Umbilical cord (tissue), 2 donors: ENCODE data around the gene CAMP. TPM values are rescaled to one million over a fixed set of nuclear protein-coding genes. Genes with fewer than 3 reads are reported as not detected.

Experiments used
- DNase-seq: peaks from one replicate; pipeline ENCODE4 v3.0.0-alpha.2; 2015; ENCODE audit warnings: low spot score
- total RNA-seq: library from RNA; depleted of rRNA; stranded (reverse); fragments of >200 nt; gene quantifications from one replicate; pipeline ENCODE4 v1.2.3, GENCODE V29; 2014; ENCODE audit warnings: low replicate concordance; ENCODE audit not compliant: insufficient read depth

CAMP gene
- total RNA-seq, 1 donor from 2014 or later = not detected

DNA sequence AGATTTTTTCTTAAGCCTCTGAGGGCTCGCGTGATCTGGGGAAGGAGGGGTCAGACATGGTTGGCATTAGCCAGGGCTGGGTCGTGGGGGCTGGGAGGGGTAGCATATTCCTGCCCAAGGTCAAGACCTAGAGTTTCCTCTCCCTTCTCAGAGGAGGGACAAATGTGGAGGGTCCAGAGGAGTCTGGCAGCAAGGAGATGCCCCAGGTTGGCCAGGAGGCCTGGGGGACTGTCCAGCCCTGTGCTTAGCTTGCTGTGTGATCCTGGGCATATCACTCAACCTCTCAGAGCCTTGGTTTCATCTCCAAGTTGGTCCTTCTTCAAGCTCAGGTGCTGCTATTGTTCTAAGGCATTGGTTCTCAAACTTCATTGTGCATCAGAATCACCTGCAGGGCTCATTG, 9.1 kb upstream of the CAMP start:
- DNase-seq = no peak

DNA sequence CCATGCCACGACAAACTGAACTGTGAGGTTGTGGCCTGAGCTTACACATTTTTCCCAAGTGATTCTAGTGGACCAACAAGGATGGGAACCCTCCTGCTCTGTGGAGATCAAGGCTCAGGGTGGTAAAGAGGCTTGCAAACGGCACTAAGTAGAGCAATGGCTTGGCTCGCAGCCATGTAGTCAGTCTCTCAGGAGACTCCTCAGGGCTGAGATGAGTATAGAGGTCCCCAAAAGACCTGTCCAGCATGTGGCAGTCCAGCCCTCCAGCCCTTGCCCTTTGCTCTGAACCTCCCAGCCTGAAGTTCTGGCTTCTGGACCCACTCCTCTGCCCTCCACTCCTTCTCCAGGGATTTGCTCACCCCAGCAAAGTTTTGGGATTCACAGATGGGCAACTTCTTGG, 8.3 kb upstream of the CAMP start:
- DNase-seq = no peak

DNA sequence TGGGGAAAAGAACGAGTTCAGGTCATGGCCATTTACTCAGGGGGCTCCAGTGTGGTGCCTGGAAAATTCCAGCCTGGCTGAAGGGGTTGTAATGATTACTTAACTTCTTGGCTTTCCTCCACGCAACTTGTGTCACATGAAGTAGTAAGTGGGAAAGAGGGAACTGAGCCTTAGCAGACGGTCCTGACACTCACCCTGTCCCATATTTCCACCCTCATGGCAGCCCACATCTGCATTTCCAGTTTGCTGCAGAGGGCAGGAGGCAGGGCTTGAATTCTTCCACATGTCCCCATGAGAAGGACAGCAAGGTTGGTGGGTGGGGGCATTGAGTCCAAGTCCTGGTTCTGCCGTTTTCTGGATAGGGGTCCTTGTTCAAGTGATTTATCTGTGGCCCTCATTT, 7.8 kb upstream of the CAMP start:
- DNase-seq = peak; percentile 26

DNA sequence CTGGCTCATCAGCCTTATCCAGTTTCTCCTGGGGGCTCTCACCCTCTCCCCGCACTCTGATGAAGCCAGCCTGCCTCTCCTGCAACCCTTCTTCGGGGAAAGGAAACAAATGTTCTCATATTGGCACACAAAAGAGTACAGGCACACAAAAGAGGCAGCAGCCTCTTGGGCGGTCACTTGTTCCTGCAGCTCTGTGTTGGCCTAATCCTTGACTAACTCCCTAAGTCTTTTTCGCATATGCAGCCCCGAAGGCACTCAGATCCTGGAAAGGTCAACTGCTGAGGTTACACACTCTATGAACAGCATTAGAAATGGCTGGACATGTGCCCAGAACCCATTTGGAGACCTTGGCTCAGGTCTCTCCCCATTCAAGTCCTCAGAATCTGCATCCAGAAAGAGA, 7.4 kb upstream of the CAMP start:
- DNase-seq = no peak

DNA sequence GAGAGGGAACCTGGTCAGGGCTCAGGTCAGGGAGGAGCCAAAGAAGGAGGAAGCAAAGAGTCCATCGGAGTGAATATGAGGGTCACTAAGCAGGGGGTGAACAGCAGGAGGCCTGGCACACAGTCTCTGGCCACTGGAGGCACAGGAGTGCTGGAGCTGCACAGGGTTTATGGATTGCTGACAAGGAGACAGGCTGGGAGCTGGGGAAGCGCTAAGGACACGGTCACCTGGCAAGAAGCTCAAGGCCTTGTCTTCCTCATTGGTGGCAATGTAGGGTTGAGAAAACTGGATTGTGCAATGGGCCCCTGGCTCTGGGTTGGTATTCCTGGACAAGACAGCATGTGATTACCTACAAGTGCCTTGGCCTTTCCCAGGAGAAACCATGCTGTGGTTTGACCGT, 5.8 kb upstream of the CAMP start:
- no peak for DNase-seq

DNA sequence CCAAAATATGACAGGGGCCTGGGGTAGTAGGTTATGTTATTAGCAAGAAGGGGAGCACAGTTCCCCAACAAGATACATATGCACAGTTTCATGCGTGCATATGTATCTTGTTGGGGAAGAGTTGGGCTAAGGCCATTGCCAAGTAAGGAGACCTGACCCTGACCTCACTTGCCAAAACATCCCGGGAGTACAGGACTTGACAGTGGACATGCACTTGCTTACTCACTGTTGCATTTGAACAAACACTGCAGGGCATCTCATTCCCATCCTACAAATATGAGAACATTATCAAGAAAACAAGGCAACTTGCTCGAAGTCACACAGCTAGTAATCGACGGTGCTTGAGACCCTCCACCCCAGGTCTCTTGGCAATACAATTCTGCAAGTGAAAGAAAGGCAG, 4.8 kb upstream of the CAMP start:
- DNase-seq = no peak

DNA sequence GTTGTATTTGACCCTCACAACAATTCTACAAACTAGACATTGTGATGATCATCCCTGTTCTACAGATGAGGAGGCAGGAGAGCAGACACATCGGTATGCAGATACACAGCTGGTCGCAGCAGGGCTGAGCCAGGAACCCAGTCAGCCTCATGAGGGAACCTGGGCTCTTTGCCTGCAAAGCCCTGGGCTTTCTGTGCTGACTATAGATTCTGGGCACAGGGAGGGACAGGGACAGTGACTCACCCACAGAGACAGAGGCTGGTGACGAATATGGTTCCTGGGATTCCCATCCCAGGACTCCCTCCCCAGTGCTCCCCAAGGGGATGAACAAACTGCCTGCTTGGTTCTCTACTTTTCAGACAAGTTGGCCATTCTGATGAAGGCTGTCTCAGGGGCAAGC, 3.8 kb upstream of the CAMP start:
- no peak for DNase-seq

DNA sequence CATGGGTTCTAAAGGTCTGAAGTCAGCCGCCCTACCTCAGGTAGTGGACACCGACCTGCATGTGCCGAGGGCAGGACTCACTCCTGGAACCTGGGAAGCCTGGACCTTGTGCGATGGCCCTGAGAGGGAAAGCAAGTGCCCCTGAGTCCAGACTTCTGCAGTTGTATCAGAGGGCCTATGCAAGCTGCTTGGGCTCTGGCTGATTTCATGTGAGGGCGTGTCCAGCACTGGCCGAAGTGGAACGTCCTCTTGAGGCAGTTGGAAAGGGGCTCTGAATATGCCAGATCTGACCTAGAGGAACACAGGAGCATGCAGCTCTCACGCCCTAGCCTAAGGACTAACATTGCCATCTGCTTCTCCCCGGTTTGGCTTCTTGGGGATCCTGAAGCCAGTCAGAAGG, 2.5 kb upstream of the CAMP start:
- no peak for DNase-seq

DNA sequence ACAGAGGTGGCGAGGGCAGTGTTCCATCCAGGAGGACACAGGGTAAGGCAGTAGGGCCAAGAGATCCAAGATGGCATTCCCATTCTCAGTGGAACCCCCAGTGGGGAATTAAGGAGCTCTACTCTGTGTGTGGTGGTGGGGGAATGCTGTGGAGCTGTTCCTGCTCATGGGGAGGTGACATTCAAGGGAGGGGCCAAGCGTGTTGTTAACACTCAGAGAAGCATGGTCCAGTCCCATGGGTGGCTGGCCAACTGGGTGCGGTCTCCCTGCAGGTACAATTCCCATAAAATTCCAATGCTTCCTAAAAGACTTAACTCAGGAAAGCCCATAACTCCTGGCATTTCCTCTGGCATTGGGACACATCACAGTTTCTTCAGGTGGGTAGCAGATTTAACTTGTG, 2.3 kb downstream of the CAMP start:
- no peak for DNase-seq

DNA sequence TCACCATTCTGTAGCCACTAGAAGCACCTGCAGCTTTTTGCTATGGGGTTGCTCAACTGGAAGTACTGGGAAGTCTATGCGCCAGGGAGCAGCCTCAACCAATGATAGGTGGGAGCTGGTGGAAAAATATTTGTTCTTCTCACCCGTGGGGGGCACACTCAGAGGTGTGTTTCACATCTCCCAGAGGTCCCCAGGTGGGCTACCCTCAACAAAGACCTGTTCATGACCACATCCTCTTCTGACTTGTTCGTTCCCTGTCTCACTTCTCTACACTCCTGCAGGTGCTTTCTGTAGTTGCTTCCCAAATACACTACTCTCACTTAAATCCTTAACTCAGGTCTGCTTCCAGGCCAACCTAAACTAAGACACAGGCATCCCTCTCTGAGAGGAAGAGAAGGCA, 3.6 kb downstream of the CAMP start:
- no peak for DNase-seq

DNA sequence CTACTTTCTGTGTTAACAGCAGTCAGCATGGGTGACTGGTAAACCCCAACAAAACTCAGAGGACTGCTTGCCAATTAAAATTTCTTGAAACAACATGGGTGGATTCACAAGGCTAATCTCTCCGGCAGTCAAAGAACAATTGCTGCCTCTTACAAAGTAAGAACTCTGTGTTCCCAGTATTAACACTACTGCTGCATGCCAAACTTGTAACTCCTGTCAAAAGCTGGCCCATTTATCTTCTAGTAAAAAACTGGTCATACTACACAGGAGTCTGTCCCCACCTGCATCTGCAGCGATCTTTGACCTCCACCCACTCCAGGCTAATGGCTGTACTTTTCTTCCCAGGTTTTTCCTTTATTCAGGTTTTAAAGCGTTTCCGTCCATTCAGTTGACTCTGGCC, 8.9 kb downstream of the CAMP start:
- no peak for DNase-seq

DNA sequence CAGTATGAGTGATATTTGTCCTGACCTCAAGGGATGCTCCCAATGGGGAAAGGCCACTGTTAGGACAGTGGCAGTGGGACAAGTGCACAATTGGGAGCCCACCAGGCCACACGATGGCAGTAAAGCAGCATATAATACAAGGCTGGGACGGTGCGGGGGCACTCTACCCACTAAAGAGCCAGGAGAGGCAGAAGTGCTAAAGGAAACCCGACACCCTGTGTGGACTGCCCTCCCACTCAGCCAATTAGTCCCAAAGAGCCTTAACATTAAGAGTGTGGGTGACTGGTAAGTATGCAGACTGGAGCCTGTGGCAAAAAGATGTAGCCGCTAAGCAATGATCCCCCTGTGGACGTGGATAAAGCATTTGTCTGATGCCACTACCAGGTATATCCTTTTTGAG, 9.4 kb downstream of the CAMP start:
- peak; percentile 47 for DNase-seq

DNA sequence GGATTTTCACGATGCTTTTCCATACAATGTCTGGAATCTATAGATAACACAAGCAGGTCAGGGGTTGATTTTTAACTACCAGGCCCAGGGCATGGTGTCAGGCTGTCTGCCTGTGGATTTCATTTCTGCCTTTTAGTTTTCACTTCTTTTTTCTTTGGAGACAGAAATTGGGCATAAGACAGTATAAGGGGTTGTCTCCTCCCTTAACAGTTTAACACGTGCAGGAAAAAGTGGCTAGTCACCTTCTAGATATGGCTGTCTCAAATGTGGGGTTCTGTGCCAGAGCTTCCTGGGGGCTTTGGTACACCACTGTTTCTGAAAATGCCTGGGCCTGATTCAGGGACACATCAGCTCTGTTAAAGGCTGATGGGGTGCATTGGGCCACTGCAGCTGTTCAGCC, 10.2 kb downstream of the CAMP start:
- DNase-seq = no peak

DNA sequence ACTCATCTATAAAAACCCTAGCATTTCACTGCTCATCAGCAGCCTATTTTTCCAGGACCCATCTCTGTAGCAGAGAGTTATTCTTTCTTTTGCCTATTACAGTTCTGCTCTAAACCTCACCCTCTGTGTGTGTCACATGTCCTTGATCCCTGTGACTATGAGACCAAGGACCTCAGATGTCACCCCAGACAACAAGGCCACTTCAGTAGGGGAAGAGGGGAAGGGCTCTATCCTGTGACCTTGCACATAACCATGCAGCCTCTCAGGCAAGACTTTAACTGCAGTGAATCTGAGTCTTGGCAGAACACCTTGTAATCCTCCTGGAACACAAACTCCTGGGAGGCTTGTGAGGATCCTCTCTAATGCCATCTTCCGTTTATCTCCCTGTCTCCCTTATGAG, 13.2 kb downstream of the CAMP start:
- no peak for DNase-seq

DNA sequence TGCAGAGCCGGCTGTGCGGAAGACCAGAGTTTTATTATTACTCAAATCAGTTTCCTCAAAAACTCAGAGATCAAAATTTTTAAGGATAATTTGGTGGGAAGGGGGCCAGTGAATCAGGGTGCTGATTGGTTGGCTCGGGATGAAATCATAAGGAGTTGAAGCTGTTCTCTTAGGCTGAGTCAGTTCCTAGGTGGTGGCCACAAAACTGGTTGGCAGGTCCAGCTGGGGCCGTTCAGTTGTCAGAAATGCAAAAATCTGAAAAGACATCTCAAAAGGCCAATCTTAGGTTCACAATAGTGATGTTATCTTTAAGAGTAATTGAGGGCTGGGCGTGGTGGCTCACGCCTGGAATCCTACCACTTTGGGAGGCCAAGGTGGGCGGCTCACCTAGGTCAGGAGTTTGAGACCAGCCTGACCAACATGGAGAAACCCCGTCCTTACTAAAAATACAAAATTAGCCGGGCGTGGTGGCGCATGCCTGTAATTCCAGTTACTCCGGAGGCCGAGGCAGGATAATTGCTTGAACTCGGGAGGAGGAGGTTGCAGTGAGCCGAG, 15.3 kb downstream of the CAMP start:
- DNase-seq = no peak

DNA sequence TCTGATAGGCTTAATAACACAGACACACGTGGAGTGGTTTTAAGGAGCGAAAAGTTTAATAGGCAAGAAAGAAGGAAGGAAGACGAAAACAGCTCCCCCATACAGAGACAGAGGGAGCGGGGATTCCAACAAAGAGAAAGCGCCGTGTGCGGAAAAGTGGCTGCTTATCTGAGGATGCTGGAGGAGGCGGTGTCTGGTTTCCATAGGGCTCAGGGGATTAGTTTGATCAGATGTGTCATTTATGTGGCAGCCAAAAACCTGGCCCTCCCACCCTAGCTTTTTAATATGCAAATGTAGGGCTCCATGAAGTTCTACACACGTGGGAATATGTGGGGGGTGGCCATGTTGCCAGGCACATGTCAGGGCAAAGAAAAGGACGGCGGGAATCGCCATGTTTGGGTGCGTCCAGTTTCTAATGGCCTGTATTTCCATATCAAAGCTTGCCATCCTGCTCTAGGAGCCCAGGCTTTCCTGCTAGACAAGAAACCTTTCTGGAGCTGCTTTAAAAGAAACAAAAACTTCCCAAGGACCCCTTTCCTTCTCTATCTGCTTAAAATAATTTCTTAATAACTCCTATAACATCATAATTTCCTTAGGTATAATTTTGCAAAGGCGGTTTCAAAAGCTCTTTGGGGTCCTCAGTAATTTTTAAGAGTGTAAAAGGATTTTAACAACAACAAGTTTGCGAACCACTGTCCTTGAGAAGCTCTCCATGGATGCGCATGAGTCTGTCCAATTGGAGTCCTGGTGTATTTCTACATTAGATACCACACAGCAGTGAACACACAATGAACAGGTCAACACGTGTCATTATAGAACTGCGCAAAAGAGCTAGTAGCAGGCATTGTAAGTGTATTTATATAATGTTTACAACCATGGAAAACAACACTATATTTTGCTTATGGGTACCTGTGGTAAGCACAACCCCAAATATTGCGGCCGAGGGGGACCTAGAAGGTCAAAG, 17.0 kb downstream of the CAMP start:
- peak; percentile 16 for DNase-seq

DNA sequence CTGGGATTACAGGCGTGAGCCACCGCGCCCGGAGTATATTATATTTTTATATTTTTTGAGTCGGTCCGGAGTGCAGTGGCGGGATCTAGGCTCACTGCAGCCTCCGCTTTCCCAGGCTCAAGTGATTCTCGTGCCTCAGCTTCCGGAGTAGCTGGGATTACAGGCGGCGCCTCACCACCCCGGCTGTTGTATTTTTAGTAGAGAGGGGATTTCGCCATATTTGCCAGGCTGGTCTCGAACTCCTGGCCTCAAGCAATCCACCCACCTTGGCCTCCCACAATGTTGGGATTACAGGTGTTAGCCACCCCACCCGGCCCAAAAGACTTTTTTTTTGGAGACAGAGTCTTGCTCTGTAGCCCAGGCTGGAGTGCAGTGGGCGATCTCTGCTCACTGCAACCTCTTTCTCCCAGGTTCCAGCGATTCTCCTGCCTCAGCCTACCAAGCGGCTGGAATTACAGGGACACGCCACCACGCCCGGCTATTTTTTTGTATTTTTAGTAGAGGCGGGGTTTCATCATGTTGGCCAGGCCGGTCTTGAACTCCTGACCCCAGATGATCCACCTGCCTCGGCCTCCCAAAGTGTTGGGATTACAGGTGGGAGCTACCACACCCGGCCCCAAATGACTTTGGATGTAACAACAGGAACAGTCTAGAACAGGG, 18.6 kb downstream of the CAMP start:
- no peak for DNase-seq

DNA sequence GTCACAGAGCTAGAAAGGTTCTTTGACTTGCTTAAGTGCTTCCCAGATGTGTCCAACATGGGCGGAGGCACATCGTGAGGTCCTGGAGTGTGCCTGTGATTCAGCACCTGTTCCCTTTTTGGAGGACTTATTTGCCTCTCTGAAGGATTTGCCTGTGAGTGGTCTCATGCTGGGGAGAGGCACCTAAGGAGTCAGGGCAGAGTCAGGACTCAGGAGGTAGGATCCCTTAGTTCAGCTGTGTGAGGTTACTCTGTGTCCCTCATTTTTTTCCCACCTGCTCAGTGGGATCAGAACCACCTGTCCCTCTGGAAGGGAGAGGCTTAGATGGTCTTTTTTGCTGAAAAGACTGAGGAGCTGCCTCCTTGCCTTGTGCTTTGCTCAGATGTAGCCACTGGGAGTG, 20.6 kb downstream of the CAMP start:
- no peak for DNase-seq

DNA sequence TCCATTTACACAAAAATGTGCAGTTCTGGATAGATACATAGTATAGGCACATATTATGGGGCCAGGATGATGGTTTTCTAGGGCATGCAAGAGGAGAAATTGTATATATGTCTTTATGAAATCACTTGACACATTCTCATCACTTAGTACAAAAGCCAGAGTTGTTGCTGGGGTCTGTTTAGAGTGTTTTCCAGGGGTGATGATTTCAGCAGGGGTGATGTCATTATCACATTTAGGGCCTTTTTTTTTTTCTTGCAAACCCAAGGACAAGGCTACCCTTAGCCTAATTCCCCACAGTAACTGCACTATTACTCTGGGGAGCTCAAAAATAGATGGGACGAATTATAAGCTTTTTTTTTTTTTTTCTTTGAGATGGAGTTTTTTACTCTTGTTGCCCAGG, 21.2 kb downstream of the CAMP start:
- DNase-seq = no peak

DNA sequence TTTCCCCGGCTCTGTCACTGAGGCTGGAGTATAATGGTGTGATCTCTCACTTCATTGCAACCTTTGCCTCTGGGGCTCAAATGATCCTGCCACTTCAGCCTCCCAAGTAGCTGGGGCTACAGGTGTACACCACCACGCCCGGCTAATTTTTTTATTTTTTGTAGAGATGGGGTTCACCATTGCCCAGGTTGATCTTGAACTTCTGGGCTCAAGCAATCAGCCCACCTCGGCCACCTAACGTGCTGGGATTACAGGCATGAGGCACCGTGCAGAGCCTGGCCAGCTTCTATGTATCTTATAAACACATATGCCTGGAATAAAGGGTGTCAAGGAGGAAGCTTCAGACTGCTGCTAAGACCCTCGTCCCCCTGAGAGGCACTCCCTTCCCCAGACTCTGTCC, 21.8 kb downstream of the CAMP start:
- no peak for DNase-seq

DNA sequence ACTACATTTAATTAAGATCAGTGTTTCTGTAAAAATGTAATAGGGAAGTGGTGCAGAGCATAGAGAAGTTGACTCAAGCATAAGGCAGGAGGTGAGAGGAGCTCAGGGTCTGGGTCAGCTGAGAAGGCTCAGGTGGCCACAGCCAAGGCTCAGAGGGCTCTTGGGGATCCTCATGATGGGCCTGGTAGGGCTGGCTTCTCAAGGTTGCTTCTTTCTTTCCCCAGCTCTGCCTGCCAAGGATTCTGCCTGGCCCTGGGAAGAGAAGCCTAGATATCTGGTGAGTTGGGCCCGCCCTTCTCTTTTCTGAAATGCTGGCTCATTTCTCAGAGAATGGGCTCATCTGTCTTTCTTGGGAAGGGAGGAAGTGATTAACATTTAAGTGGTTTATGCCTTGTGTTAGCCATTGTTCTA, 24.1 kb downstream of the CAMP start:
- DNase-seq = peak; percentile 79

DNA sequence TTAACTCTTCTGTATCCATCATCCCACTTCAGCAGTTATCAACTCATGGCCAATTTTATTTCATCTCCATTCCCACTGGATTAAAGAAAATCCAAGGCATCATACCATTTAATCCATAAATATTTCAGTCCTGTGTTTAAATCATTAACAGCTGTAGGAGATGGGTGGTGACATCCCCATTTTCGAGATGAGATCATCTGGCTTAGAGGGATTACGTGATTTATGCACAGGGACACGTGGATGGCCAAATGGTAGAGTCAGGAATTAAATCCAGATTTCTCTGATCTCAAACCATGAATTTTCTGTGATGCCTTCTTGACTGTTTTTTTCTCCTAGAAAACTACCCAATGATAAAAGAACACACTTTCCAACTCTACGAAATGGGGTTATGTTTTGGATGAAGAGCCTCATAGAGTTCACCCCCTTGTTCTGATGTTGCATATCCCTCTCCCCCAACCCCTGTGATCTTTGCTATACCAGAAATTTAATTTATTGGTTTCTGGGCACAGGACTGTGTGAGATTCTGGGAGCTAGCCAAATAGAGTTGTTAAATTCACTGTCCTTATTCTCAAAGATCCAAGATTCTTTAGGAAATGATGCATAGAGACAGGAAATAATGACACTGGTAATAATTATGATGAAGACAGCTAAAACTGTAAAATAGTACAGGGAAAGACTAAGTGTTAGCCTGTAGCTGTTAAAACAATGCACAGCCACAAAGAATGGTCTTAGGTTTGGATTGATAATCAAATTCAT, 25.0 kb downstream of the CAMP start:
- DNase-seq = peak; percentile 88
